DLD1 (cell line): Measurements from ENCODE around the gene RBM33.
"Not testable (repeated sequence)": the region's sequence is repeated elsewhere in the genome, so short reads cannot be mapped to it uniquely, and the experiment has no call there.

ENCODE experiments used
- in situ Hi-C: cut with HindIII; loops from 2 replicates; pipeline ENCODE4 v1.10.0; 2017; ENCODE audit warnings: low sequenced_read_pairs

Gene RBM33

DNA sequence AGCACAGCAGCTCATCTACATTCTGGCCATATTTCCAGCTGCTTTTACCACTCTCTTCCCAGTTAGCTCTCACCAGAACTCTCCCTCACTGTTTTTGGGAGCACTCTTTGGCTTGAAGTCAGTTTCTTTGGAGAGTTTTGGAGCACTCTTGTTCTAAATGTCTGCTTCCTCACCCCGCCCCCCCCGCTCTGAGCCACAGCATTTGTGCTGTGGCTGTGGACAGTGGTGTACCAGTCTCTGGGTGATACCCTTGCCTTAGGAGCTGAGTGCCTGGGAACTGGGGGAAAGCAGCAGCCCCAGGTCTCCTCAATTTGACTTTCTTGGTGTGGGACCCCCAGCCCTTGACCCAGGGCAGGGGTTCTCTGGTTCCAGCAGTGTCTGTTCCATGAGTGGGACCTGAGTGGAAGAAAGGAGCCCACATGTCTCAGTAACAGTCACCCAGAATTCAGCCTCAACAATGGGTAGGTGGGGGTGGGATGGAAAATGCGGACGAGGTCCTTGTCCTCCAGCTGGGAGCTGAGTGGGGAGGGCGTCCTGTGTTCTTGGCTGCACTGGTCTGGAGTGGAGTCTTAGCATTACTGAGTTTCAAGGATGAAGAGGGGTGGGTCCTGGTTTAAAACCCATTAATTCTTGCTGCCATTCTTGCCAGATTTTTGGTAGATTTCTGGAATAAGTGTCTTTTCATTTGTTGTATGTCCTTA, 18.0 kb downstream of the RBM33 start:
- in situ Hi-C loops, result no loop called here

DNA sequence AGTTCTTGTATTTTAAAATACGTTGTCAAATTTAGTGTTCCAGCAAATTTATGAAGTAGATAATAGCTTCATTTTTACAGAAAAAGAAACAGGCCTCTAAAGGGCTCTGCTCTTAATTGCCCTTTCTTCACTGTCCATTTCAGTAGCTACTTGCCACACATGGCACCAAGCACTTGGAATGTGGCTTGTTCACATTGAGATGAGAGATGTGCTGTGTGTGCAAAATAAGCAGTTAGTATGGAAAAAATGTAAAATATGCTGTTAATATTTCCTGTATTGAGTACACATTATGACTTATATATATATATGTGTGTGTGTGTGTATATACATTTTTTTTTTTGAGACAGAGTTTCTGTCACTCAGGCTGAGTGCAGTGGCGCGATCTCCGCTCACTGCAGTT, 19.5 kb downstream of the RBM33 start:
- in situ Hi-C loops, result no loop called here

DNA sequence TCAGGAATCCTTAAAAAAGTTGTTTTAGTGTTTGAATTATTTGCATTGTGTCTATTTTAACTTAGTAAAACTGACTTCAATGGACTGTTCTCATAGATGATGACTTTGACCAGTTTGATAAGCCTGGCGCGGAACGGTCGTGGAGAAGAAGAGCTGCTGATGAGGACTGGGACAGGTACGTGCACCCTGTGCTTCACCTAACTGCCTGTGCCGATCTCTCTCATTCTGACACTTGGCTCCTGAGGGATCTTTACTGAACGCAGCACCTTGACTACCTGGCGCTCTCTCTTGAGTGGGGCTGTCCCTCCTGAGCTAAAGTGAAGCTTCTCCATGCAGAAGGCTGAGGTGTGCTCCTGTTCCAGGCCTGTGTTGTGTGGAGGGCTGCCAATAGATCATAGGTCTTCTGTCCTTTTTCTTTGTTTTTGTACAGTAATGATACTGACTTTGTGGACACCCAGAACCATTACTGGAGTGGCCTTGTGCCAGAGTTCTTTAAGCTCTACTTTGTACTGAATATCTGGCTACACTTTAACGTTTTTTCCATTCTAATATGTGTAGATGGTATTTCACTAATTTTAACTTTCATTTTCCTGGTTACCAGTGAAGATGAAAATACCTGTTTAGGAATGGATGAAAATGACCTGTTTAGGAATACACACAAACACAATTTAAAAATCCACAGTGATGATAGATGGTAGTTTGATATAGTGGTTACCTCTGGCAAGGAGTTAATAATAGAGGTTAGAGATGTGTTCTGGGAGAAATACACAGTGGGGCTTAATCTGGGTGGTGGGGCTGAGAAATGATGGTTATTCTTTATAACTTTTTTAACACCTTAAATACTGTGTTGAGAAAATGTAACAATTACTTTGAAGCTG, 20.9 kb downstream of the RBM33 start:
- in situ Hi-C loops, result no loop called here

DNA sequence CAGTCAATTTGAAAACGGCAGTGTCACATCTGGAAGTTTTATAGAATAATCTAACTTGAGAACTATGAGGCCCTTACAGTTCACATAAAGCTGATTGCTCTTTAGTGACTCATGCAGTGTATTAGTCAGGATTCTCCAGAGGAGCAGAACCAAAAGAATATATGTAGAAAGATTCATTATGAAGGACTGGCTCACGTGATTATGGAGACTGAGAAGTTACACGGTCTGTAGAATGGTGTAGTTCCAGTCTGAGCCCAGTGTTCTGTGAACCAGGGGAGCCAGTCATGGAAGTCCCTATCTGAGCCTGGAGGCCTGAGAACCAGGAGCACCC, 21.5 kb downstream of the RBM33 start:
- in situ Hi-C loops, result no loop called here

DNA sequence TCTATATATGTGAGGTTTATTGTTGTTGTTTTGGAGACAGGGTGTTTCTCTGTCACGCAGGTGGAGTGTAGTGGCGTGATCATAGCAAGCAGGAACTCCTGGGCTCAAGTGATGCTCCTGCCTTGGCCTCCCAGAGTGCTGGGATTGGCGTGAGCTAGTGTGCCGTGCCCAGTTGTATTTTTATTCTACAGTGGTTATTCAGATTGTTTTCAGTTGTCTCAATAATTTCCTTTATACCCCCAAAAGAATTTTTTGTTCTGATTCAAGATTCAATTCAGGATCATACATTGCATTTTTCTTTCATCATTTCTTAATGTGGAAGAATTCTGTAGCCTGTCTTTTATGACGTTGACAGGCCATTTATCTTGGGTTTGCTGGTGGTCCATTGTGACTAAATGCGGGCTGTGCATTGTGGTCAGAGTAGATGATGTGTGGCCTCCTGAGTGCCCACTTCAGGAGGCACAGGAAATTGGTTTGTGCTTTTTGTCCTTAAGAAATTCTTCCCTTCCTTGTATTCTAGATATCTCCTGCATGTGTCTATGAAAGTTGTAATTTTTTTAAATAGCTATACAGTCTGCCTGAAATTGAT, 22.9 kb downstream of the RBM33 start:
- in situ Hi-C loops, result no loop called here

DNA sequence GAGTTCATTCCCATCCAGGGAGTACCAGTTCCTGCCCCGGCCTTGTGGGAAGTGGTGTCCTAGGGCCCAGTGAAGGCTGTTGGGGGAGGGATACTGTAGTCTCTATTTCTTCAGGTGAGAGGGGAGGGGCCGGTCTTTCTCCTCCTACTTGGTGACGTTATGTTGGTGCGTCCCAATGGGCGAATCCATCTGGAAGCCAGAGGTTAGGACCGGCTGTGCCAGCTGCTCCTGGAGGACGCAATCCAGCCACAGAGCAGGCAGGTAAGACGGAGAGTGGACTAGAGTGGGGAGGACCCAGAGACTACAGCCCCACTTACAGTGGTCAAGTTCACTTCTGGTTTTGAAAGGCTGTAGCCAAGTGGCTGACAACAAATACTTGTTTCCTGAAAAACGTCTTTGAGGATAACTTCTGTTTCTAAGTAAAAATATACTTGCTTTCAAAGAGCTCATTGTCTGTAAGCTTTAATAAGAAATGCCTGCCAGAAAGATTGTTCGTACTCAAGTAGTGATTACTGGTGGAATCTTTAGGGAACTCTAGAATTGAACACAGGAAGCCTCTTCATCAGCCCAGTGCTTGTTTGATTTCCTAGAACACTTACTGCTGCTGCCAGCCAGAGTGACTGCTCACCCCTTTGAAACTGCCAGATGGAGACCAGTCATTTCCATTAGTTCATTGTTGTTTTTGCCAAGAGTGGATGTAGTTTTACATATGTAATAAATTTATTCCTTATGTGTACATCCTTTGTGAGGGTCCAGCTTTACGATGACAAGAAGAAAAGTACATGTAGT, 25.4 kb downstream of the RBM33 start:
- in situ Hi-C loops, result no loop called here

DNA sequence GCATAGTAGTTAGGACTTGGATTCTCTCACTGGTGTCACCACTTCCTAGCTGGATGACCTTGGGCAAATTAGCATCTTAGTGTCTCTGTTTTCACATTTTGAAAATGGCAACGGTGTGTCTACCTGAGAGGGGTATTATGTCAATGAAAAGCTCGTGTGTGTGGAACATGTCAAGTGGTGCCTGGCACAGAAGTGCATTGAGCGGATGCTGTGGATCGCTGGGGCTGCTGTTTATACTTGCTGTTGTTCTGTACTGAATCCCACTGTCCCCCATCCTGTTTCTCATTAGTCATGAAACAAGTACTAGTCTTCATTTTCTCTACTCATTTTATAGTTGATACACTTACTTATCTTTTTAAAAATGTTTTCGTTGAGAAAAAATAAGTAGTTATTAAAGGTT, 26.1 kb downstream of the RBM33 start:
- in situ Hi-C loops, result no loop called here

DNA sequence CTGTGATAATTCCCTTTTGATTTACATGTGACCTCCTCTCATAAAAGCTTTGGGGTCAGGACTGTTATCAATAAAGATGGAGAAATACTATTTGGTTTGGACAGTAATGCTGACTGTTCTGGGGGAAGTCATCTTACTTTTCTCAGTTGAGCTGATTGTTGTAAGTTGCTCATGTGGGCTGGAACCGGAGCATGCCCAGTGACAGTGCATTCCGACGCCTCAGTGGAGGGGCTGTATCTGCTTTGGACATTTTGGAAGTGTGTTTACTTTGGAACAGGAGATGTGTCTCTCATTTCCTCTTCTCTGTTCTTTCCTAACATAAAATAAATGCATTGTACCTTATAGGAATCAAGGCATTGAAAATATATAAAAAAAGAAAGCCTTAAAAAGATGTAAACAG, 30.1 kb downstream of the RBM33 start:
- in situ Hi-C loops, result no loop called here

DNA sequence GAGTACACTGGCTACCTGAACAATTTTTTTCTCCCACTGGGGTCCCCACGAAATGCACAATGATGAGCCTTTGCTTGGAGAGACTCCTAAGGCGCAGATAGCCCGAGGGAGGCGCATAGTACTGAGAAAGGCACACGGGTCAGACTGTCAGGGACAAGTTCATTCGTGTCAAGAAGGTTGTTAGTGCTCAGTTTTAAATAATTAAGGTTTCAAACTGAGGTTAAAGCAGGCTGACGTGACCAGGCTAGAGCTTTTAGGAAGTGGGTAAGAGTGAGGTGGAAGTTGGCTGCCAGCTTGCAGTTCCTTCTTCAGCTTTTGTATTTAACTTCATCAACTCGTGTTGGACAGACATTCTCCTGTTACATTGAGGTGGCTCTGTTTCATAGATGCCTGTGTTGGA, 31.6 kb downstream of the RBM33 start:
- in situ Hi-C loops, result no loop called here

DNA sequence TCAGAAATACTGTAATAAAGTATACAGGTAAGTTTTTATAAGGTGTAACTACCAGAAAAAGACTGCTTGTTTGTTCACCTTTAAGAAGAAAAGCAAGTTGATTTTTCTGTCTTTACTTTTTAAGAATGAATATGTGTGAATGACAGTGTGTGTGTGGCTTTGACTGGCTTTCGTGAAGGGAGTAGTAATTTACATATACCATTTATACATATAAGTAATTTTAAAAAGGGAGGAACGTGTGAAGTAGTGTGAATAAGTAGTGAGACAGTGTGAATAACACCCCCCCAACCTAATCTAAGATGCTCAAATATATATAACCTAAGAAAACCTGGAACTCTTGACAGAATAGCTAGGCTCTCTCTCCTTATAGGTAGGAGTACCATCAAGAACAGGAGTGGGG, 33.2 kb downstream of the RBM33 start:
- in situ Hi-C loops, result no loop called here

DNA sequence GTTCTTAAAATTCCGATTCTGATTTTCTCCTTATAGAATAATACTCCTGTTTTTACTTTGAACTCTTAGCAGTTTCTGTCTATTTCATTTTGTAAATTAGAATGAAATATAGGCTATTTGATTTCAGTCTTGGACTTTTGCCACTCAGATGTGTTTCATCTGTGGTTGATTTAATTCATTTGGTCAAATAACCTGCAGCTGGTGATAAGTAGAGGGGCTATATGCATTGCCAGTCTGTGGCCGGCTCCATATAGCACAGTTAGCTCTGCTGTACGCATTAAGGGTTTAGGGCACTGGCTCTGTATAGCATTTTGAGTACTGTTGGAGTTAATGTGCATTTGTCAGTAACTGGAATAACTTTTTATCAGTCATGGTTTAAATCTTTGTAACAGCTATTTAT, 35.7 kb downstream of the RBM33 start:
- in situ Hi-C loops, result no loop called here

DNA sequence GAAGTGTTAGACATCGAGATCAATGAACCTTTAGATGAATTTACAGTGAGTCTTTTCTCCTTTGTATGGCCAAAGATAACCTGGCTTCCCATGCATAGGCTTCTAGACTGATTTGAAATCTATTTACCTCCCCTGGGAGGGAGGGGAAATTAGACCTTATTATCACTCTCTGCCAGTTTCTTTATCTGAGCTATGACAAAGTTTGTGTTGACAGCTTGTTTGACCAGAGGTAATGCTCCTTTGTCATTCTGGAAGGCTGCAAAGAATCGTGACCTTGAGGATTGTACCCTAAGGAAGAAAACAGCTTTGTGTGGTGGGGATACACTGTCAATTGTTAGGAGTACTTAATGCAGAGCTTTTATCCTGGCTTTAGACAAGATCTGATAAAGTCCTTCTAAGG, 36.4 kb downstream of the RBM33 start:
- in situ Hi-C loops, result no loop called here

DNA sequence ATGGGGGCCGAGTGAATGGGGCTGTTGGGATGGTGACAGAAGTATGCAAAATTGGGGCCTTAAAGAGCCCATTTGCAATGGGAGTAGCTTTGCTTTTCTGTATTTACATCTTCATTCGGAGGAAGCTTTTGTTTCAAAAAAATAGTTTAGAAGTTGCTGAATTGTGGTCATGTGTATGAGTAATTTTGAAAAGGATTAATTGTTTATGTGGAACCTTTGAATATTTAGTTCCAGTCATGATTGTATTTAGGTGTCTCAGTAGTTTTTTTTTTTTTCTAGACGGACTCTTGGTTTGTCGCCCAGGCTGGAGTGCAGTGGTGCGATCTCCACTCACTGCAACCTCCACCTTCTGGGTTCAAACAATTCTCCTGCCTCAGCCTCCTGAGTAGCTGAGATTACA, 37.2 kb downstream of the RBM33 start:
- in situ Hi-C loops, result no loop called here

DNA sequence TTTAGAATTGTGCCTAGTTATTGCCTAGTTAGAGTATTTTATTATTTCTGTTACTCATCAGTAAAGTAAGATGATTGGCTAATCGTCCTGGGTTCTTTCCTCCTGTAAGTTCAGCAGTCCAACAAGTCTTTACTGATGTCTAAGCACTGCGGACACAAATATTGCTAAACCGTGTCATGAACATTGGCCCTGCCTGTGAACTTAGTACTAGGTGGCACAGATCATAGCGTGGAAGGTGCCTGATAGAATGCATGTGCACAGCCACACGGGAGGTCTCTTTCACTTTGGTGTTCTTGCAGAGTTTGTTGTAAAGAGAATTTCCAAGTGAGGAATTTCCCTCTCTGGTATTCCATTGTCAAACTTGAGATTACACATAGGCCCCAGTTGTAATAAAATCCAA, 38.0 kb downstream of the RBM33 start:
- in situ Hi-C loops, result no loop called here

DNA sequence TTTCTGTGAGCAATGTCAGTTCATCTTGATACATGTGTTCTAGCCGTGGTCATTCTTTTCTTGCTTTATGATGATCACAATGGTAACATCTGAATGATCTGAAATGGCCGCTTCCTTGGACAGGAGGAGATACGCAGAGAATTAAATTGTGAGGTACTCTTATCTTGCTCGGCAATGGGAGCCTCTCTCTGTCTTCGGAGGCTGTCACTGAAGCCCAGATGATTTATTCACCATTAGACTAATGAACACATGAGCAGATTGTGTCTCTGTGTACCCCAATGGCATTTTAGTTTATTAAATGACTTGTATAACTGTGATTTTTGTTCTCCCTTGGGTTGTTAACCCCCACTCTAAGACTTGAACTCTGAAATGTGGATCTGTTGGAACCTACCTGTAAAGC, 38.6 kb downstream of the RBM33 start:
- in situ Hi-C loops, result no loop called here

DNA sequence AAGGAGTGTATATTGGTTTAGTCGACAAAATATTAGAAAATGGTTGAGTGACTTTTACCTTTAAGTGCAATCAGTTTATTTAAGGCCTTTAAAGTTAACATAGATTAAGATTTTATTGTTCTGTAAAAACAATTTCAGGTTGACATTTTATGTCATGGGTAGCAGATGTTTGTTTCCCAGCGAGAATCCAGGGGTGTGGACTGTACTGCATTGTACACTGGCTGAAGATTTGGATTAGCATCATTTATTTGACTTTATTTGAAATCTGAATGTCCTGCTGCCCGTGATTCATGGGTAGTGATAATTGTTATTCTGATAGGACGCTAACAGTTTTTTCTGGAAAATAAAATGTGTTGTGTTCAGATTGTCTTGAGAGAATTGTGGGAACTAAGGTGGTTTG, 39.3 kb downstream of the RBM33 start:
- in situ Hi-C loops, result no loop called here

DNA sequence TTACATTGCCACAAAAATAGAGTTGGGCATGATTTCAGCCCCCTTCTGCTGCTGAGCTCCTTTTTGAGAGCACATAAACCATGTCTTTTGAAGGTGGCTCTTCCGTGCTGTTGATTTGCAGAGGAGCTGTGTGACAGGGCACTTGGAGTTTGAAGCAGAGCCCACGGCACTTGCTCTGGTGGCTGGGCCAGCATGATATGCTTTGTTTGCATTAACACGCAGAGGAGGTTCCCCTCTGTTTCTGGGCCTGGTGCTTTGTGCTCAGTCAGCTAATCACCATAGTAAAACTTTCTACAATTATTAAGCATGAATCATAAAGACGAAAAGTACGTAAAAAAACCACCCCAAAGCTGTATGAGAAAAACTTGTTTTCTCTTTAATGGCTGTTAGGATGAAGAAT, 40.1 kb downstream of the RBM33 start:
- in situ Hi-C loops, result no loop called here

DNA sequence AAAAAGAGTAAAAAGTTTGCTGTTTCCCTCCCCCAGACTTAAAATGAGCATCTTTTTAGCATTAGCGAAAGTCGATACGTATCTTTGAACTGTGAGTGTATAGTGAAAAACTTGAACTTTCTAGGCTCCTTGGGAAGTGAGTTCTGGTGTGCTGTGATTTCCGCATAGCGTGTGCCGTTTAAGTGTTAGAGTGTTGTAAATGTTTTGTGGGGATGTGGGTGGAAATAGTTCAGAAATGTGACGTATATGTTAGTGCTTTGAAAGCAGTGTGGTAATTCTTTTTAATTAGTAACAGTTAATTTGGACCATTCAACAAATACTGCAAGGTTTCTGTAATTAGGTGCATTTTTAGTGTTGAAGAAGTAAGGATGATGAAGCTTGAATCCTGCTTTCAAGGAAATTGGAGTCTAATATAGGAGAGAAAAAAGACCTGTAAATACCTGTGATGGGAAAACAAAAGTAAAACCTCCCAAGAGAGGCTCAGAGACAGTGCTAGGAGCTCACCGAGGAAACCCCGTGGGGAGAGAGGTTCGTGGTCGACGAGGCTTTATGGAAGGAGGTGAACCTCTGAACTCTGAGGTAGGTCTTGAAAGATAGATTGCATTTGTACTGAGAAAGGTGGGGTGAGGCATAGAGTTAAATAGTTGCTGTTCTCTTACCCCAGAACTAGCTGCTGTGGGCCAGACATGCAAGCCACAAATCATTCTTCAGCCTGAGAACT, 40.8 kb downstream of the RBM33 start:
- in situ Hi-C loops, result no loop called here

DNA sequence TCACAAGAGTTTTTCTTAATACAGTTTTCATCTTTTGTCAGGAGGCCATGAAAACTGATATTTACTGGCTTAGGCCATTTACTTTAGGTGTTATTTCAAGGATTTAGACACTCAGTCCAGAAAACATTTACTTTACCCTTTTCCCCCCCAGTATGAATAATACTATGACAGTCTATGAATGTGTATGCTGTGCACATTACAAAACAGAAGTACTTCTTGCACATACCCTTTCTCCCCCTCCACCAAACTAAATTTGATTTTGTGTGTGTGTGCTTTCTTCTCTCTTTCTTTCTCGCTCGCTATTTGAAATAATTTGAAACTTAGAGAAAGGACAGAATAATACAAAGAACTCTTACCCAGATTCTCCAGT, 41.3 kb downstream of the RBM33 start:
- in situ Hi-C loops, result no loop called here

DNA sequence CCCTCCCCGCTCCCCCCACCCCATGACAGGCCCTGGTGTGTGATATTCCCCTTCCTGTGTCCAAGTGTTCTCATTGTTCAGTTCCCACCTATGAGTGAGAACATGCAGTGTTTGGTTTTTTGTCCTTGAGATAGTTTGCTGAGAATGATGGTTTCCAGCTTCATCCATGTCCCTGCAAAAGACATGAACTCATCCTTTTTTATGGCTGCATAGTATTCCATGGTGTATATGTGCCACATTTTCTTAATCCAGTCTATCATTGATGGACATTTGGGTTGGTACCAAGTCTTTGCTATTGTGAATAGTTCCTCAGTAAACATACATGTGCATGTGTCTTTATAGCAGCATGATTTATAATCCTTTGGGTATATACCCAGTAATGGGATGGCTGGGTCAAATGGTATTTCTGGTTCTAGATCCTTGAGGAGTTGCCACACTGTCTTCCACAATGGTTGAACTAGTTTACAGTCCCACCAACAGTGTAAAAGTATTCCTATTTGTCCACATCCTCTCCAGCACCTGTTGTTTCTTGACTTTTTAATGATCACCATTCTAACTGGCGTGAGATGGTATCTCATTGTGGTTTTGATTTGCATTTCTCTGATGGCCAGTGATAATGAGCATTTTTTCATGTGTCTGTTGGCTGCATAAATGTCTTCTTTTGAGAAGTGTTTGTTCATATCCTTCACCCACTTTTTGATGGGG, 42.3 kb downstream of the RBM33 start:
- in situ Hi-C loops, result not testable (repeated sequence)
